GM18498 (cell line): ENCODE data around the gene ZNF667.

Experiments used
- ATAC-seq: cut with Tn5 transposase; IDR thresholded peaks from one replicate; pipeline ENCODE4 v1.9.1; 2021; ENCODE audit warnings: mild to moderate bottlenecking, moderate library complexity; ENCODE audit not compliant: unreplicated experiment

ZNF667 gene

GRCh38 chr19:56476651-56477428 lies at the start of gene ZNF667:
ZNF667 (minus strand) TSS chr19:56477345; CDS start chr19:56462370, 14,975 bp downstream.
- no peak for ATAC-seq

- ATAC-seq: no peak
These were observed 48.2 kb upstream of the ZNF667 start for GRCh38 chr19:56525214-56525860.

GRCh38 chr19:56508290-56508778 lies 31.2 kb upstream of the ZNF667 start:
- ATAC-seq: no peak

- ATAC-seq: no peak
These were observed 30.5 kb upstream of the ZNF667 start, which contains the start of gene ZNF471 for GRCh38 chr19:56507446-56508289. ZNF471 (plus strand) TSS chr19:56507855; CDS start chr19:56511572, 3,717 bp downstream.

GRCh38 chr19:56504581-56504980 lies 27.4 kb upstream of the ZNF667 start:
- no peak for ATAC-seq

GRCh38 chr19:56491399-56491798 lies 14.3 kb upstream of the ZNF667 start:
- no peak for ATAC-seq

- ATAC-seq: no peak
These were observed 539 bp upstream of the ZNF667 start for GRCh38 chr19:56477429-56478338.

GRCh38 chr19:56476093-56476492 lies 1.1 kb downstream of the ZNF667 start:
- ATAC-seq: no peak

GRCh38 chr19:56474308-56474707 lies 2.8 kb downstream of the ZNF667 start:
- no peak for ATAC-seq

- no peak for ATAC-seq
These were observed 35.8 kb downstream of the ZNF667 start for GRCh38 chr19:56441206-56441792.

GRCh38 chr19:56423985-56424353 lies 53.2 kb downstream of the ZNF667 start:
- no peak for ATAC-seq

- ATAC-seq: no peak
These were observed 53.7 kb downstream of the ZNF667 start for GRCh38 chr19:56423276-56423984.

GRCh38 chr19:56405062-56405461 lies 72.1 kb downstream of the ZNF667 start:
- ATAC-seq: no peak

GRCh38 chr19:56404705-56405056 lies 72.5 kb downstream of the ZNF667 start:
- ATAC-seq: peak; percentile 7

GRCh38 chr19:56403764-56404704 lies 73.1 kb downstream of the ZNF667 start, which contains the start of gene ZNF583:
ZNF583 (plus strand) TSS chr19:56404332; CDS start chr19:56407115, 2,783 bp downstream.
- peak; percentile 86 for ATAC-seq

GRCh38 chr19:56403261-56403660 lies 73.9 kb downstream of the ZNF667 start:
- ATAC-seq: peak; percentile 2

- ATAC-seq: no peak
These were observed 76.7 kb downstream of the ZNF667 start for GRCh38 chr19:56400485-56400884.

- no peak for ATAC-seq
These were observed 78.3 kb downstream of the ZNF667 start for GRCh38 chr19:56398809-56399208.
